NCI-H146 treated with DMSO at 0.1 percent for 48 hours (cell line): ENCODE data around the gene NPM3.

Experiments
- DNase-seq: peaks from one replicate; lab custom pipeline; 2025; ENCODE audit not compliant: unreplicated experiment; lab: John Stamatoyannopoulos, UW

NPM3 gene

GRCh38 chr10:101760510-101760909 is 22.7 kb downstream of the NPM3 start:
- DNase-seq, result no peak

GRCh38 chr10:101759309-101760247 is 23.7 kb downstream of the NPM3 start:
- DNase-seq, result no peak

GRCh38 chr10:101758858-101759257 is 24.4 kb downstream of the NPM3 start:
- DNase-seq, result no peak

- no peak for DNase-seq
Measured at GRCh38 chr10:101752241-101752640, 31.0 kb downstream of the NPM3 start.

GRCh38 chr10:101749047-101750016 is 33.9 kb downstream of the NPM3 start:
- DNase-seq, result no peak

- DNase-seq, result no peak
Measured at GRCh38 chr10:101748496-101748895, 34.8 kb downstream of the NPM3 start.

GRCh38 chr10:101745074-101745696 is 38.1 kb downstream of the NPM3 start:
- no peak for DNase-seq

GRCh38 chr10:101744267-101744666 is 39.0 kb downstream of the NPM3 start:
- no peak for DNase-seq

GRCh38 chr10:101741938-101742337 is 41.3 kb downstream of the NPM3 start:
- DNase-seq, result no peak

GRCh38 chr10:101736666-101737065 is 46.6 kb downstream of the NPM3 start:
- no peak for DNase-seq

- DNase-seq, result no peak
Measured at GRCh38 chr10:101732096-101732495, 51.1 kb downstream of the NPM3 start.
